RPMI7951 (cell line): ENCODE results near the gene PDPR. TPM values are rescaled to one million over a fixed set of nuclear protein-coding genes. Genes with fewer than 3 reads are reported as not detected.
"Not testable (repeated sequence)": the region's sequence is repeated elsewhere in the genome, so short reads cannot be mapped to it uniquely, and the experiment has no call there.

ENCODE experiments used
- DNase-seq: peaks from one replicate; pipeline ENCODE4 v3.0.0-alpha.2; 2012; ENCODE audit warnings: low read depth
- total RNA-seq: library from RNA; depleted of rRNA; stranded (reverse); fragments of >200 nt; shearing (Covaris generic); gene quantifications from 2 replicates; pipeline ENCODE4 v1.2.3, GENCODE V29; 2014; rRNA removed

The PDPR gene
- 12.2 and 13.1 TPM in 2 replicates for total RNA-seq

DNA sequence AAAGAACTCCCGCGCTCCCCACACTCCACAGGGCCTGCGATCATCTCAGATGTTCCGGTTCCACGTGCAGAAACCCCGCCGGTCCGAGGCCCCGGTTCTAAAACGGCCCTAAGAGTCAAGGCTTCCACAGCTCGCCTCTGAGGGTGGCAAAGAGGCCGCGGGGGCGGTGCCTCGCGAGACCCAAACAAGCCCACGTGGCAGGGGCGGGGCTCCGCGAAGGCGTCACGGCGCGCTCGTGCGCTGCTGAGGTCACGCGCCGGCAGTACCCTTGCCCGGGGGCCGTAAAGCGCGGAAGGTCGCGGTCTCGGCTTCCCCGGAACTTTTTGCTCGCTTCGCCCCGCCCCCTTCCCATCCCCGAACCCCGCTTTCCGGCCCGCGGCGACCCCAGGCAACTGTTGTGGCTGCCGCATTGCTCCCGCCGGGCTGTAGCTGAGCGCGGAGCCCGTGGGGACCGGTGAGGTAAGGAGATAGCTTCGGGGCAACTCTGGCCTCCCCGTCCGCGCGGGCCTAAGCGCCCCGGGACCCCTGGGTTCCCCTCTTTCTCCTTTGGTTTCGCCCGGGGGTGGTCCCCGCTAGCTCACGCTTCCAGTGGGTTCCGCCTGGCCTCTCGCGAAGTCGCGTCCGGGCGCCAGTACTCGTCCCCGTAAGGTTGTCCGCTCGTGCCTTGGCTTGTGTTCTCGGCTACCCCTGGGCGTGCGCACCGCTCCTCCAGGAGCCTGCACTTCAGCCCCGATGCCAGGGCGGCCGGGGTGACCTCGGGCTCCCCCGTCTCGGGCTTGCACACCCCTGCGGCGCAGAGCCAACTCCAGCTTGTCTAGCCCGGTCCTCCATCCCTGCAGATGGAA lies at the start of gene PDPR:
TSS of gene PDPR (plus strand) at position 351 of the 845 bp plus-strand sequence. CDS start 6,161 bp downstream, outside the sequence.
- peak; percentile 87 for DNase-seq

DNA sequence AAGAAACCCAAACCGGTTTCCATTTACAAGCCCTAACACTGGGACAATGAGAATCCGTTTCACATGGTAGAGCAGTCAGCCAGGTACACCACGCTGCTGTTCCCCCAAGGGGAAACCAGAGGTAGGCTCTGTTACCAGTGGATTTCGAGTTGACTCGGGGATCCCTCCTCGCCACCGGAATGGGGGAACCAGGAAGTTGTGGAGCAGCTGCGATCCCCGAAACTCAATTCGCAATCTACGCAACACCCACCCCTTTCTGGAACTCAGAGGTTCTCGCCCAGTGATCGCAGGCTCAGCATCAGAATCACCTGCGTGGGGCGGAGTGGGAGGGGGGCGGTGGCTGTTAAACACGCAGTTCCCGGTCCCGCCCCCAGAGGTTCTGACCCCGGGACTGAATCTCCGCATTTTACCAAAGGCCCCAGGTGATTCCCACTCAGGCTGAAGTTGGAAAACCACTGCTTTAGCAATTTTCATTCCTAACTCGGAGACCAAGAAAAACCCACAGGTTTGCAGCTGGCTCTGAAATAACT lies 49.2 kb upstream of the PDPR start:
- peak; percentile 6 for DNase-seq

DNA sequence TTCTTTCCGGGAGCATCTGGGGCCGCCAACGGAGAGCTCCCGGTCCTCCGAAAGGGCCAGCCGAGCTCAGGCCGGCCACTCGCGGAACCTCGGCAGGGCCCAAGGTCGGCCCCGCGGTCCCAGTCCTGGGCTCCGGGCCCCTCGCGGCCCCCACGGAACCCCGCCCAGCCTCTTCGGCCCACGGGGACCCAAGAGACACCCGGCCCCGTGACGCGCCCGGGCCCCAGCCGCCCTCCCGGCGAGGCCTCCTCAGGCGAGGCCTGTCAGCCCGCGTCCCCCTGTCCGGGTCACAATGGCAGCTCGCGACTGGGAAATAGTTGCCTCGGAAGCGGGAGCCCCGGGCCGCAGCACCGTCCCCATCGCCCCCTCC lies 48.8 kb upstream of the PDPR start:
- not testable (repeated sequence) for DNase-seq

DNA sequence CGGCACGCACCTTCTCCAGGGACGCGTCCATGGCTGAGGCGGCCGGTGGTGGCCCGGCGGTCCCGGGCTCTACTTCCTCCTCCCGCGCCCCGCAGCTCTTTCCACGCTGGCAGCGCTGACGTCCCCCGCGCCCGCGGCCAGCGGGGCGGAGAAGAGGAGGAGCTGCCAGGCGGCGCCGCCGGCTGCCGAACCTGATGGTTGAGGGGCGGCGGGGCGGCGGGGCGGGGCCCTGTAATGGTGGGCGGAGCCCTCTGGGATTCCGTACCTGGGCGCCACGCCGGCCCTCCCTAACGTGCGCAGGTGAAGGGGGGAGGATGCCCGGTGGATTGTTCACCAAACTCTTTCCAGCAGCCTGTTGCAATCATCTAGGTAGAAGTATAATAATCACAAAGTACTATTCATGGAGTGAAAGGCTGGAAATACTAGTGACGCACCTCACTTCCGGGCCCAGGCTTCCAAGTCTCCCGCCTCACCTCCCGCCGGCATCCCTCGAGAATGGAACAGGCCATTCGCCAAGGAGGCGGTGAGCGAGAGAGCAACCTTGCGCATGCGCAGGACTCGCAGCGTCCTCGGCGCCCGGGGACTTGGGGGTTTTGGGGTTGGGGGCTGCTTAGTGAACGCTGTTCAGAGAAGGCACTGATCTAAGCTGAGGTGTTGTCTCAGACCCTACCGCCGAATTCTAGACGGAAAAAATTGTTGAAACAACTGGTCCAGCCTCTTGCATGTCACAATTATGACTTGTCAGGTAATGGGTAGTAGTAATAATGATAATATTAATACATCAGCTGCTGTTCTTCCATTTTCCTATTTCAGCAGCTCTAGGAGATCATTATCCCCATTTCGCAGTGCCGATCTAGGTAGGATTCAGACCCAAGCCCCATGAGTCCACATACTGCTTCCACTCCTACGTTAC lies 48.1 kb upstream of the PDPR start:
- peak; percentile 79 for DNase-seq

DNA sequence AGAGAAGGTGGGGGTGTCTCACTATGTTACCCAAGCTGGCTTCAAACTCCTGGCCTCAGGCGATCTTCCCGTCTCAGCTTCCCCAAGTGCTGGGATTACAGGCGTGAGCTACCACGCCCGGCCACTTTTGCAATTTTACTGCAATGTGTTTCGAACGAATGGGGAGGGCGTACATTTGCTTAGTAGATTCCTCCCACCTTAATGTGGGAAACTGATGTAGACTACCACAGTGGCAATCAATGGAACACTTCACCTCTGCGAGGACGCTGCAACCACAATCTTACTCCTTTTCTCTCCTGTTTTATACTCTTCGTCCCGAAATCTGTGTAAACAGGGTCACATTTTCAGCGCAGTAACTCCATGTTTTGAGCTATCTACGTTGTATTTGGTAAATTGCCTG lies 47.4 kb upstream of the PDPR start:
- DNase-seq, result not testable (repeated sequence)

DNA sequence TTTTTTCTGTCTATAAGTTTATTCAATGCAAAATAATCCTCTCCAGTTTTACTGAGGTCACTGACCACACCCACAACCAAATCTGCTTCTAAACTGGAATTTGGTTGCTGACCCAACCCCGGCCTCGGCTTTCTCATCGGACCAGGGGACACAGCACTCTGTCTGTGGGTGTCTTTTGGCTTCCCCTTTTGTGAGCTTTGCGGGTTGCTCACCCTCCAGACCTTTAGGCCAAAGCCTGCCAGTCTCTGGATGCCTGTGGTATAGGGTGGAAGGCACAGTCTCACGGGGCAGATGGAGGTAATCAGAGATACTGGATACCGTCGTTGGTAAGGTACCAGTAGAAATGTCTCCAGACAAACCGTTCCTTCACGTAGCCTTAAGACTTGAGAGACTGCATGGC lies 35.1 kb upstream of the PDPR start:
- DNase-seq, result not testable (repeated sequence)

DNA sequence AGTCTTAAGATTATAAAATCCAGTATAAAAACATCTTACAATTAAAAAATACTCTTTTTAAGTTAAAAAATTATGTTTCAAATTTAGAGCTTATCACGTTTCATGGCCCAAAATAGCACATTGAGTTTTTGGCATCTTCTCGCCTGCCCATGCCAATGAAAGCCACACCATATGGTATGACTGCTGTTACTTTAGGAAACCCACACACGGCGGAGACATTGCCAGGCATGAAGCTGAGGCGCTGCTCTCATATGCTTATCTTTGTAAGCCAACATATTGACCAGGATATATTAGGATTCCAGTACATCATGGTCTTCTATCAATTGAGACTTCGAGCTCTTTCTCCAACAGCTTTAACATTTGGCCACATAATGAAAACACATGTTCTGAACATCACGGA lies 32.9 kb upstream of the PDPR start:
- DNase-seq, result not testable (repeated sequence)

DNA sequence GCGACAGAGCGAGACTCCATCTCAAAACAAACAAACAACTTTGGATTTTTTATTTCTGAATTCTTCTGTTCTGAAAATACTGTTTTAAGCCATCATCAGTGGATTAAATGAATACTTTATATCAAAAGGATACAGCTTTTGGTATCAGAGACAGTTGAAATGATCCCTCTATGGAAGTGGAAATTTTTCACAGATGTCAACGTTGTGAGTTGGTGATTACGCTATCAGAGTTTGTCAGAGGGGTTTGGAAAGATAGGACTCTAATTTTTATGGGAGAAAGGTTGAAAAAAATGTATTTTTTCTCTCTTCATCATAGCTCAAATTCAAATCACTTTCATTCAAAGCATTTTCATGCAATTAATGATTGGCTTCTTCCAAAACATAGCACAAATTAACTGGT lies 30.2 kb upstream of the PDPR start:
- not testable (repeated sequence) for DNase-seq

DNA sequence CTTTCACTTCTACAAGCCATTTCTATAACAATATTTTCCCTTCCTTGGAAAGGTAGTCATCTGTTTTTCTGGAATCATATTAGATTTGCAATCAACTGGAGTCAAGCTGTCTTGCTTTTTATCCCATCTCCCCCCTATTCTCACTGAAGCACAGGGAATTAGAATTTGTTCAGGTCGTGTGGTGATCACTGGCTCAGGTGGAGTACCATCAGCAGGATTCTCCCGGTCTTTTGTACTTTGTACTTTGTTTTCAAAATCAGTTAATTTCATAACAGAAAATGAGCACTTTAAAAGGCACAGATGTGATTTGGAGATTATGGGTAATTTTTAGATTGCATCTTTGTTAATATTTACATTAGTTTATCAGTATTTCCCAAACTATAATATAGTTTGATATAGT lies 26.0 kb upstream of the PDPR start:
- DNase-seq, result not testable (repeated sequence)

DNA sequence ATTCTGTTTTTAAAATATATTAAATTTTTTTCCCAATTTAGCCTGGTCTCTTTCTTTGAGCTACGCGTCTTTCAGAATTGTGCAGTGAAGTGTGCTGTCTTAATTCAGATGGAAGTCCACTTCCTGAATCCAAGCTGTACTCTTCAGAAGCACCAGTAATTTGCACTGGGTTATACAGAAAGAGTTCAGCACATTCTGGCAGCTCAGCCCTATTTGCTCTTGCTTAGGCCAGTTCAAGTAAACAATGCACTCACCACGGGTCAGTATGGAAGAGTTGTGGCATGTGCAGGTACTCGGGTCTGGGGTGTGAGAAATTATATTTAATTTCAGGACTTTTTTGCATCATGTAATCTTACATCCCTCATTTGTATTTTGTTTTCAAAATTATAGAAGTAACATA lies 25.3 kb upstream of the PDPR start:
- DNase-seq, result not testable (repeated sequence)

DNA sequence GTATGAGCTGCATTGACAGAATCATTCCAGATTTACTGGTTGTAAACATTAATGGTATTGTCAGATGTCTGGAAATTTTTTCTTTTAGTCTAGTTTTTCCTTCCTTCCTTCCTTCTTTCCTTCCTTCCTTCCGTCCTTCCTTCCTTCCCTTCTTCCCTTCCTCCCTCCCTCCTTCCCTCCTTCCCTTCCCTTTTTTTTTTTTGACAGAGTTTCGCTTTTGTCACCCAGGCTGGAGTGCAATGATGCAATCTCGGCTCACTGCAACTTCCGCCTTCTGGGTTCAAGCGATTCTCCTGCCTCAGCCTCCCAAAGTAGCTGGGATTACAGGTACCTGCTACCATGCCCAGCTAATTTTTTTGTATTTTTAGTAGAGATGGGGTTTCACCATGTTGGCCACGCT lies 24.8 kb upstream of the PDPR start:
- DNase-seq, result not testable (repeated sequence)

DNA sequence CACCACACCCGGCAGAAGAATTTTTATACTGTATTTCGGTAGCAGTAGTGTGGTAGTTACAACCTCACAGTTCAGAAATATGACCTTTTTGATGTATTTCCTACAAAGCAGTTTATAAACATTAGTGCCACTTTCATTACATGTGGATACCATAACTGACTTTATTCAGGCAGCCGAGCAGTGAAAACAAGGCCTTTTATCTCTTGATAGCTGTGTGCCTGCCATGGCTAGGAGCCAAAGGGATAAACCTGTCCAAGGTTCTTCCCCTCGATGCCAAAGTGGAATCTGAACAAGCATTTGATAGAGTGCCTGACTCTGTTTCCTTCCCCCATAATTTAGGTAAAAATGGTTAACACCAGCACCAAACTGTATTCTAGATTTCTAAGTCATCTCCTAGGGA lies 23.0 kb upstream of the PDPR start:
- not testable (repeated sequence) for DNase-seq

DNA sequence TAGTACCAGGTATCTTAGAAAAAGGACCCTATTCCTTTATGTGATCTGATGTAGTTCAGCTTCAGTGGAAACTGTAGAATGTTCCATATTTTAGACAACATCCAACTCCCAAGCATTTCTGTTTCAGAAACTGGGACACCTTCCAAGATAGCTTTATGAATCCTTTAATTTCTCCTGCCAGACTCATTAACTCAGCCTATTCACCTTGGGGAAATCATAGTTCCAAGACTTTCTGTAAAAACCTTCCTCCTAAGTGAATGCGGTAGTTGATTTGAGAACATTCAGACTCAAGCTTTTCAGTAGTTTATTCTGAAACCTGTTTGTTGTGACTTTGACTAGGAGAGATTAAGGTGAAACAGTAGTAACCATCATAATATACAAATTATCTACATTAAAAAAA lies 20.0 kb upstream of the PDPR start:
- not testable (repeated sequence) for DNase-seq

DNA sequence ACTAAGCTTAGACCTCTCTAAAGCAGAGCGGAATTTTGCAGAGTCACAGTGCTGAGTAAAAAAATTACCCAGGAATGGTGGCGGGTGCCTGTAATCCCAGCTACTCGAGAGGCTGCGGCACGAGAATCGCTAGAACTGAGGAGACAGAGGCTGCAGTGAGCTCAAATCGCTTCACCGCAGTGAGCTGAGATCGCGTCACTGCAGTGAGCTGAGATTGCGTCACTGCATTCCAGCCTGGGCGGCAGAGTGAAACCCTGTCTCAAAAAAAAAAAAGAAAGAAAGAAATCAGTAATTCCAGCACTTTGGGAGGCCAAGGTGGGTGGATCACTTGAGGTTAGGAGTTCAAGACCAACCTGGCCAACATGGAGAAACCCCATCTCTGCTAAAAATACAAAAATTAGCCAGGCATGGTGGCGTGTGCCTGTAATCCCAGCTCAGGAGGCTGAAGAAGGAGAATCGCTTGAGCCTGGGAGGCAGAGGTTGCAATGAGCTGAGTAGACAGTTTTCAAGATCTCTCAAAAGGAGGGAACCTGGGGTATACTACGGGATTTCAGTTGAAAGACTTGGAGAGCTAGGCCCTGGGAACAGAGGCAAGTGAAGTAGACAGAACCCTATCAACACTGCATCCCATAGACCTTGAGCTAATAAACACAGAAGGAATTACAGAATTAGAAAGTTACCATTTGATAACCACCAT lies 4.4 kb upstream of the PDPR start:
- not testable (repeated sequence) for DNase-seq

DNA sequence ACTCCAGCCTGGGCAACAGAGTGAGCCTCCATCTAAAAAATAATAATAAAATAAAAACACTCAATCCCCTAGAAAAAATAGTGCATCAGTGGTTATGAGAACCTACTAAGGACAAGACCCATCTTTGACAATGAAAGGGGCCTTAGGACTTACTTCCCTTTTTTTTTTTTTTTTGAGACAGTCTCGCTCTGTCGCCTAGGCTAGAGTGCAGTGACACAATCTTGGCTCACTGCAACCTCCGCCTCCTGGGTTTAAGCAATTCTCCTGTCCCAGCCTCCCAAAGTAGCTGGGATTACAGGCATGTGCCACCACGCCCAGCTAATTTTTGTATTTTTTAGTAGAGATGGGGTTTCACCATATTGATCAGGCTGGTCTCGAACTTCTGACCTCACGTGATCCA lies 2.0 kb upstream of the PDPR start:
- not testable (repeated sequence) for DNase-seq

DNA sequence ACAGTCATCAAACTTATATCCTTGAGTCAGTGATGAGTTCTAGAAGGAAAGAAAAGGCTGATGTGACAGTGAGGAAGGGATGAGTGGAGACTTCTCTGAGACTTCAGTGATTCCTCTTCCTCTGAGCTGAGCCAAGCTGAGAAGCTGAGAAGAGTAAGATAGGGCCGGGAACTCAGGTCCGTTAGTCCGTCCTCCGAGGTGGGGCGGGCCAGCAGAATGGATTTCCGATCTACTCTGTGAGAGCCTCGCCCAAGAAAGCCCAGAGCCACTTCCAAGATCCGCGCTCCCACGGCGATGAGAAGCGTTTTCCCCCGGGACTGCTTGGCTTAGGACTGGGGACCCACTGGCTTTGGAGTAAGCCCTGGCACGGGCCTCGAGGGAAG lies 542 bp upstream of the PDPR start:
- not testable (repeated sequence) for DNase-seq

DNA sequence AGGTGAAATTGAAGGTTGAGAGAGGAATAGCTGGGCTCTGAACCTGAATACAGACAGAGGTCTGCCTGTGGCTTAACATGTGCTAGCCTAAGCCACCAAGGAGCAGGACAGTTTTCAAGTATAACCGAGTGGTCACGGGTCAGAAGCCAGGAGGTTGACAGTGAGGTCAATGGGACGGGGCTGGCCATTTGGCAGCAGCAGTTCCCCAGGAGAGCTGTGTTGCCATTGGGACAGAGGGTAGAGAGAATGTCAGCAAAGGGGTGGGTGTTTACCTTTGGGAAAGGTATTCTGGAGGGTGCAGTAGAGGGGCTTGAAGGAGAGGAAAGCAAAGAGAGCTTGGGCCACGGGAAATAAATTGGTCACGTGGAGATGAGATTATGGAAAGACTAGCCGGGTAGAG lies 4.2 kb downstream of the PDPR start:
- DNase-seq, result not testable (repeated sequence)

DNA sequence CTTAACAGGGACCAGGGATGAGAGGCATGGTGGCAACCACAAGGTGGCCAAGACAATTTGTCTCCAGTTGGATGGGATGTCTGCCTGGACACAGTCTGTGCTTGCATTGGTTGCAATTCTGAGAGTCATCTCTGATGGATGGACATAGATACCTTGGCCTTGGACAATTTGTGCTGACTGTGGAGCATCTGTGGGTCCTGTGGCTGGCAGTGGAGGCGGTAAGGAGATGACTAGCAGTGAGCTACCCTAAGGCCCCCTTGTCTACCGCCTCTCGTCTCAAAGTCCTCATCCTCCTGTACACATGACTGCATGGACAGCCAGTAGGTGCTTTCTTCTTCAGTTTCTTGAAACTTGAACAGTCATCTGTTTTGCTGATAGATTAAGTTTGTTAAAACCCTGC lies 4.6 kb downstream of the PDPR start:
- not testable (repeated sequence) for DNase-seq

DNA sequence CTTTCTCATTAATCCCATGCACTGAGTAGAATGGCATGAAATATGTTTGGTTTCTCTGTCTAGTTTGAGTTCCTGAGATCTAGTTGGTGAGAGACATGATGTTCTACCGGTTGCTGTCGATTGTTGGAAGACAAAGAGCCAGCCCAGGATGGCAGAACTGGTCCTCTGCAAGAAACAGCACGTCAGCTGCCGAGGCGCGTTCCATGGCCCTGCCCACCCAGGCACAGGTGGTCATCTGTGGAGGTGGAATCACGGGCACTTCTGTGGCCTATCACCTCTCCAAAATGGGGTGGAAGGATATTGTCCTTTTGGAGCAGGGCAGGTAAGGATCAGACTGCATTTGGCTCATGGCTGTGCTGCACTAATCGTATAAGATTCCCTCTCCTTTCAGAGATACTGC lies 6.3 kb downstream of the PDPR start:
- not testable (repeated sequence) for DNase-seq

DNA sequence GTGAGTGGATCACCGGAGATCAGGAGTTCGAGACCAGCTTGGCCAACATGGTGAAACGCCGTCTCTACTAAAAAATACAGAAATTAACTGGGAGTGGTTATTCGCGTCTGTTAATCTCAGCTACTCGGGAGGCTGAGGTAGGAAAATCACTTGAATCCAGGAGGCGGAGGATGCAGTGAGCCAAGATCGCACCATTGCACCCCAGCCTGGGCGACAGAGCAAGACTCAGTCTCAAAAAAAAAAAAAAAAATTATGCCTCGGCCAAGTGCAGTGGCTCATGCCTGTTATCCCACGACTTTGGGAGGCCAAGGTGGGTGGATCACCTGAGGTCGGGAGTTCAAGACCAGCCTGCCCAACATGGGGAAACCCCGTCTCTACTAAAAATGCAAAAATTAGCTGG lies 9.7 kb downstream of the PDPR start:
- not testable (repeated sequence) for DNase-seq

DNA sequence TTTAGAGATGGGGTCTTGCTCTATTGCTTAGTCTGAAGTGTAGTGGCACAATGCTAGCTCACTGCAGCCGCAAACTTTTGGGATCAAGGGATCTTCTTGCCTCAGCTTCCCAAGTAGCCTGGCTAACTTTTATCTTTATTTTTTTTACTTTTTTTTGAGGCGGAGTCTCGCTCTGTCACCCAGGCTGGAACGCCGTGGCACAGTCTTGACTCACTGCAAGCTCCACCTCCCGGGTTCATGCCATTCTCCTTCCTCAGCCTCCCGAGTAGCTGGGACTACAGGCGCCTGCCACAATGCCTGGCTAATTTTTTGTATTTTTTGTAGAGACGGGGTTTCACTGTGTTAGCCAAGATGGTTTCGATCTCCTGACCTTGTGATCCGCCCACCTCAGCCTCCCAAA lies 12.1 kb downstream of the PDPR start:
- not testable (repeated sequence) for DNase-seq

DNA sequence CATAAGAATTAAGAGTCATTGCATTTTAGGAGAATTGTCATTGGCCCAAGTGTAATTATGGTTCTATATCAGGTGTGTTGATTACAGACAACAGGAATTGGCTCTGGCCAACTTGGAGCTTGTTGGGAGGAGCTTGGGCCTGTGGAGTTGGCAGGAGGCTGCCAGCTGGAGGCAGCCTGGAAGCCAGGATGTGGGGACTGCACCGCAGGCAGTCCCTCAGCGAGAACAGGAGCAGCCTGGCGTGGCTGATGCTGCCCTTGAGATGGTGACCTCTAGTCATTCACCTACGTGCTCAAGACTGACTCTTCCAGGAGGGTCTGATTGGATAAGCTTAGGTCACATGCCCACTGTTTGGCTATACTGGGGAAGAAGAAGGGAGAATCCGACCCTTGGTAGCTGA lies 13.6 kb downstream of the PDPR start:
- DNase-seq, result not testable (repeated sequence)
